Measurements from ENCODE around the gene FRMD4A. TPM values are rescaled to one million over a fixed set of nuclear protein-coding genes. Genes with fewer than 3 reads are reported as not detected.

The FRMD4A gene
- total and polyA plus RNA-seq, 2 of the 4 experiments (the other 2 are of a cell fraction), result 30.3 to 68.8 TPM

GRCh38 chr10:14026325-14026724 is 304.4 kb downstream of the FRMD4A start:
- H3K4me3 ChIP-seq (ENCODE audit: insufficient read depth, low read depth, low read length), result no peak overlapping the region
- BruUV-seq (replicated peaks), result no TSS peak
- no peak overlapping the region for H3K14ac ChIP-seq (replicated peaks; ENCODE audit: low read depth, low read length)
- intact Hi-C loops (cut with micrococcal nuclease) (no loop called here), in situ Hi-C loops (cut with MboI; ENCODE audit: low sequenced_read_pairs) (no loop called here), dilution Hi-C loops (cut with HindIII; ENCODE audit: low sequenced_read_pairs, unreplicated experiment) (no loop called here)
- H2BK20ac ChIP-seq (ENCODE audit: low read depth, low read length), result no peak overlapping the region
- no CpG with 5 or more reads among the region's 4 CpGs for WGBS, 2 experiments (ENCODE audit: extremely low coverage in 2 of 2, insufficient read length in 1 of 2)
- TF ChIP-seq FOS (IDR thresholded peaks at IDR 0.05; ENCODE audit: low read depth, low read length) (no peak), CTCF (conservative IDR thresholded peaks at IDR 0.05; ENCODE audit: low read depth, low read length) (no peak), RCOR1 (IDR thresholded peaks at IDR 0.05; ENCODE audit: insufficient replicate concordance, low read length) (no peak), MAZ (IDR thresholded peaks at IDR 0.05; ENCODE audit: borderline replicate concordance, low read depth, low read length) (no peak)
- H3K4ac ChIP-seq (ENCODE audit: low read depth, low read length), result no peak overlapping the region
- H3K9me3 ChIP-seq (ENCODE audit: control insufficient read depth, insufficient read depth, low read length), result no peaks in the 10 kb centered on the region
- no peaks in the 10 kb centered on the region for H3K79me1 ChIP-seq (ENCODE audit: low read depth in 1 of 2, low read length in 2 of 2)
- CTCF ChIA-PET, result no interaction called here
- no peak overlapping the region for H4K5ac ChIP-seq (ENCODE audit: low read depth, low read length)
- no peak overlapping the region for H3K23ac ChIP-seq (ENCODE audit: low read depth, low read length)
- H2BK15ac ChIP-seq (ENCODE audit: low read depth, low read length), result no peak overlapping the region
- H3K36me3 ChIP-seq (ENCODE audit: control insufficient read depth, insufficient read depth, low read length), result no peaks in the 10 kb centered on the region
- peaks cover 5% of the 10 kb centered on the region; the same call in 1 of the 2 replicates for H3K4me1 ChIP-seq (ENCODE audit: control insufficient read depth, insufficient read depth, low read length)
- H3K27ac ChIP-seq (ENCODE audit: insufficient read depth, low read length), result no peak overlapping the region
- ATAC-seq (ENCODE audit: low read depth) (no peak), DNase-seq (no peak)
- H3K18ac ChIP-seq (ENCODE audit: low read depth, low read length), result no peak overlapping the region
- peaks cover 6% of the 10 kb centered on the region for H3K27me3 ChIP-seq (ENCODE audit: control insufficient read depth, insufficient read depth, low read length)
- H4K8ac ChIP-seq (ENCODE audit: low read depth in 2 of 2, low read length in 2 of 2), result no peak overlapping the region
- H3K9me1 ChIP-seq (ENCODE audit: insufficient read depth, low read length), result no peaks in the 10 kb centered on the region
- no peak overlapping the region for H3K9ac ChIP-seq (ENCODE audit: low read depth, low read length)
- no peak overlapping the region for H2AK5ac ChIP-seq (ENCODE audit: low read depth, low read length)
- no peak overlapping the region for H3K4me2 ChIP-seq (ENCODE audit: low read depth, low read length)
- H2AK9ac ChIP-seq (replicated peaks; ENCODE audit: low read depth, low read length, poor library complexity), result no peak overlapping the region
- no peaks in the 10 kb centered on the region for H4K20me1 ChIP-seq (ENCODE audit: insufficient read depth, low read length)
- H2BK5ac ChIP-seq (ENCODE audit: low read depth, low read length, poor library complexity, severe bottlenecking), result no peak overlapping the region
- no peak overlapping the region for H3K56ac ChIP-seq (ENCODE audit: extremely low read depth, insufficient read depth, low read length)
- POLR2A ChIA-PET (ENCODE audit: unreplicated experiment), result no interaction called here
- no peak overlapping the region for H4K91ac ChIP-seq (ENCODE audit: insufficient read depth, low read depth, low read length)
- H2BK120ac ChIP-seq (ENCODE audit: low read depth, low read length), result no peak overlapping the region
- H2AFZ ChIP-seq (replicated peaks; ENCODE audit: low read length, poor library complexity), result no peak overlapping the region

Data from IMR-90 (cell line).